Skin epidermis (tissue), 12 donors: ENCODE data around the gene TMEM86A.

ENCODE experiments used
- H3K27ac ChIP-seq, 21 experiments: fragments of 200-600 bp; sonication (generic) in 11 of 21; one replicate each; pipeline ENCODE4 v1.5.0; 2020; ENCODE audit warnings: mild to moderate bottlenecking in 3 of 21, inconsistent platforms in 2 of 21, moderate library complexity in 2 of 21
- H3K4me3 ChIP-seq, 7 experiments: fragments of 200-600 bp; sonication (generic) in 2 of 7; one replicate each; pipeline ENCODE4 v1.5.0; 2020; ENCODE audit warnings: inconsistent platforms in 2 of 7, mild to moderate bottlenecking in 2 of 7, moderate library complexity in 1 of 7

Gene TMEM86A

DNA sequence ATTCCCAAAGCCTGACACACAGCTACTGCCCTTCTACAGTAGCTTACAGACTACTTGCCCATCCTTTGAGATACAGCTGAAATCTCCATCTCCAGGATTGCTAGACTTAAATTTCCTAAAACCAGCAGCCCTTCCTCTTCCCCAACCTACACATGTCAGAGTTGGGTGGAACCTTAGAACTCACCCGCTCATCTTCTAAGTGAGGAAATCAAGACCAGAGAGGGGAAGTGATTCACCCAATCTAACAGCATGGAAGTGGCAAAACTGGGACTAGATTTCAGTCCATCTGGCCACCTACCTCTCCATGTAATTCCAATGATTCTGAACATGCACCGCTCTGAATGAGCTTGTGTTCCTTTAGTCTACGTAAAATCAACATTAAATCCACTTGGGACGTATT, 1.0 kb upstream of the TMEM86A start:
- H3K4me3 ChIP-seq = no peak overlapping the region
- H3K27ac ChIP-seq = peak overlapping the region in 10 of 21 experiments; percentile 14 to 84 (median 58)

DNA sequence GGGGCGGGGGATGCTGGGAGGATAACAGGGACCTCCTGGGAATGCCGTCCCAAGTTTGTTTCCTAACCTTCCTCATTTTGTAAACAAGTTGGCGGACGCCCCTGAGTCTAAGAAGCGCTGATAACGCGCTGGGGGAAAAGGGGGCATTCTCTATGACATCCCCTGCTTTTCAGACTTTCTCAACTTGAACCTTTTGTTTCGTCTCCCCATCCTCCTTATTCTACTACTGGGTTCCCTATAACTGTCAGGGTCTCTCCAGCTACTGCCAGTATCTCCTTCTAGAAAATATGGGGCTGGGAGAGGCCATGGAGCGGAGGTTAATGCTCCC, 654 bp downstream of the TMEM86A start:
- peak overlapping the region; percentile 68 to 95 (median 76) for H3K4me3 ChIP-seq
- peak overlapping the region; percentile 20 to 89 (median 81) for H3K27ac ChIP-seq

DNA sequence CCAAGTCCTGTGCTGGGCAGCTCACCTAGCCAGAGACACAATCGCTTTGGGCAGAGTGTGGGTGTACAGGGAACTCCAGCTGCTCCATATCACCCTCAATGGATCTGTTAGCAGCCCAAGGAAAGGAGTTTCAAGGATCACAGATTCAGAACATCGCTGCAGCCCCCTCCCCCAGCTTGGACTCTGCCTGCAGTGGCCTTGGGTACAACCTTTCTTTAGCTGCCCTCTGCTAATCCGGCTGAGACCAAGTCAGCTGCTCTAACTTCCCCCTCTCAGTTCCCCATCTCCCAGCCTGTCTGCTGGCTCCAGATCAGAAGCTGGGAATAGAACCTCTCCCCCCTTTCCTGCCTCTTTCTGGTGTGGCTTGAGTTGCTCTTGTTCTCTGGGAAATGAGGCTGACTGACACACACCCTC, 1.3 kb downstream of the TMEM86A start:
- H3K27ac ChIP-seq = peak overlapping the region in 13 of 21 experiments; percentile 30 to 89 (median 77)

DNA sequence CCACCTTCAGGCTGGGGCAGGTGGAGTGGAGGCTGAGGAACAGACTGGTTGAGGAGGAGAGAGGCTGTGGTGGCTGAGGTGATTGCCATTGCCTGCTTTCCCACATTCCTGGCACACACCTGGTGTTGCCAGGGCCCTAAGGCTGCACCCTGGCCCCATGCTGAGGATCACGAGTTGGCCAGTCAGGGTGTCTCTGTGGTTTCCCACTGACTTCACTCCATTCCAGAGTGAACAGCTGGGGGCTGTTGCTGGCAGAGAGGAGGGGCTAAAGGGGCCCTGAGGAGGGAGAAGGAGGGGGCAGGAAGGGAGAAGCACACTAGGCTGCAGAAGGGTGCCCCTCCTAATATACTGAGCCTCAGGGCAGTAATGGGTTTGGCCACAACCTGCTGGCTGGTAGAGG, 1.8 kb downstream of the TMEM86A start:
- peak overlapping the region in 1 of 7 experiments; percentile 68 for H3K4me3 ChIP-seq
- H3K27ac ChIP-seq = peak overlapping the region in 5 of 21 experiments; percentile 59 to 89 (median 81)

More for the DNA sequence above, 1.3 kb downstream of the TMEM86A start:
- H3K4me3 ChIP-seq = peak overlapping the region in 6 of 7 experiments; percentile 68 to 95 (median 74)

DNA sequence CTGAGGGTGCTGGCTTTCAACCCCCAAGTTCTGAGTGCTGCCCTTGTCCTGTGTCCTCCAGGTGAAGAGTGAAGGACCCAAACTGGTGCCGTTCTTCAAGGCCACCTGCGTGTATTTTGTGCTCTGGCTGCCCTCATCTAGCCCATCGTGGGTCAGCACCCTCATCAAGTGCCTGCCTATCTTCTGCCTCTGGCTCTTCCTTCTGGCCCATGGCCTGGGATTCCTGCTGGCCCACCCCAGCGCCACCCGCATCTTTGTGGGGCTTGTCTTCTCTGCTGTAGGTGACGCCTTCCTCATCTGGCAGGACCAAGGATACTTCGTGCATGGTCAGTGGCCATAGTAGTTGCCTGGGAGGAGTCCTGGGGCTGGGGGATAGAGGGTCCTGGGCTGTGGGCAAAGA, 2.3 kb downstream of the TMEM86A start:
- Histone ChIP-seq H3K4me3 (no peak overlapping the region), H3K27ac (peak overlapping the region in 1 of 21 experiments; percentile 89)

DNA sequence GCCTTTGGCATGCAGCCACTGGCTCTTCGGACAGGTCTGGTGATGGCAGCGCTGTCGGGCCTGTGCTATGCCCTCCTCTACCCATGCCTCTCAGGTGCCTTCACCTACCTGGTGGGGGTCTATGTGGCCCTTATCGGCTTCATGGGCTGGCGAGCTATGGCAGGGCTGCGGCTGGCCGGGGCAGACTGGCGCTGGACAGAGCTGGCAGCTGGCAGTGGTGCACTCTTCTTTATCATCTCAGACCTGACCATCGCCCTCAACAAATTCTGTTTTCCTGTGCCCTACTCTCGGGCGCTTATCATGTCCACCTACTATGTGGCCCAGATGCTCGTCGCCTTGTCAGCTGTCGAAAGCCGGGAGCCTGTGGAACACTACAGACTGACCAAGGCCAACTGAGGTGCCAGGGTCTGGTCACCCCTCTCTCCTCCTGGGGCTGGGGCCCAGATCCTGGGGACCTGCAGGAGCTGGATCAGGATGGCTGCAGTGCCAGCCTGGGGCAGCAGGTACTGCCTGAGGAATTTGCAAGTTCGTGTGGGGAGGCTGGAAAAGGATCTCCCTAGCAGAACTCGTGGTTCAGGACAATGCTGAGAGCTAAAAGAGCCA, 3.1 kb downstream of the TMEM86A start:
- no peak overlapping the region for H3K27ac ChIP-seq
- H3K4me3 ChIP-seq = no peak overlapping the region

DNA sequence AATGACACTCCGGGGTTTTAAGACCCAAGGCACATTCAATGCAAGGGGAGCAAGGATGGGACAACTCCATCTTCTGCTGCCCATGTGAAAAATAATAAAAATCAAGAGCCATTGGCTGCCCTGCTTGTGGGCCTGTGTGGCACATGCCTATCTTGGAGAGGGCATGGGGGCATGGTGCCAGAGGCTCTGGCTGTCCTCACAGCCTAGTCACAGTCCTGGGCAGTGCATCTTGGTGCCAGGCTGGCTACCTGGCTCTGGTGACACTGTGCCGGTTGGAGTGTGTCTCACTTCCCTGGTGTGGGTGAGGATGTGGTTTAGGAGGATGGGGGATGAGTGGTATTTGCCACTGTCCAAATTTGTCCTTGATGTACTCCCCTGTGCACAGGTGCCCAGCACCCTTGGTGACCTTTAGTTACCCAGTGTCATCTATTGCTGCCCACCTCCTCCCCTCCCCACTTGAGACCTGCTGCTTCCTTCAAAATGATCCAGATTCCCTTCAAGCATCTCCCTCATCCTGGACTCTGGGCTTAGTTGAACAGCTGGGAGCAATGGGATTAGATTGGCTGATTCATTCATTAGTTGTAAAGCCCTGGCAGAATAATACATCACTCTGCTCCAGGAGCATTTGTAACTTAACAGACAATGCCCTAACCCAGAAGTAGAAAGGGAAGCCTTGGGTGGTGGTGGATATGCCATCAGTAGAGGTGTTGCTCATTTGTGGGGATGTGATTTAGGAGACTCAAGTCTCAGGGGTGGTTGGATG, 4.6 kb downstream of the TMEM86A start:
- Histone ChIP-seq H3K27ac (no peak overlapping the region), H3K4me3 (no peak overlapping the region)

DNA sequence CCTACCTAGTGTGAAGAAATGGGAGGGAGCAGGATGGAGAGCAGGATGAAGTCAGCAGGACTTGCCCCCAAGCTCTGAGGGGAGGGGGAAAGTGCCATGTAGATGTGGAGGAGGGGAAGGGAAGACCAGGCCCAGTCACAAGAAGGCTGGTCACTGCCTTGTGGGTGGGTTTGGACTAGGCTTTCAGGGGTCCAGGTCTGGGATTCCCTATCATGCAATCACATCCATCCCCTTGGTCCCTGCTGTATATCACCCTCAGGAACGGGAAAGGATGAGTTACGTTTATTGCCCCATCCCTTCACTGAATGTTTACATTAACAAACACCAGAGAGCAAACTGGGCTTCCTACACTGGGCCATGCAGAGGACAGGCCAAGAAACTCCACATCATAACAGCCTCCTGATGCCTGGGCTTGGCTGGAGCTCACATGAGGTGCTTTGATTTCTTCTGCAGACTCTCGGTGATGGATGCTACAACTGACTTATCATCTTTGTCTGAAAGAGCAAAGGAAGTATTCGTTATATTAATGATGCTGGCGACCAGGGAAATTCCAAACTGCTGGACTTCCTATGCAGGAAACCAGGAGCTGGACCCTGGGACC, 5.6 kb downstream of the TMEM86A start:
- Histone ChIP-seq H3K27ac (no peak overlapping the region), H3K4me3 (no peak overlapping the region)

DNA sequence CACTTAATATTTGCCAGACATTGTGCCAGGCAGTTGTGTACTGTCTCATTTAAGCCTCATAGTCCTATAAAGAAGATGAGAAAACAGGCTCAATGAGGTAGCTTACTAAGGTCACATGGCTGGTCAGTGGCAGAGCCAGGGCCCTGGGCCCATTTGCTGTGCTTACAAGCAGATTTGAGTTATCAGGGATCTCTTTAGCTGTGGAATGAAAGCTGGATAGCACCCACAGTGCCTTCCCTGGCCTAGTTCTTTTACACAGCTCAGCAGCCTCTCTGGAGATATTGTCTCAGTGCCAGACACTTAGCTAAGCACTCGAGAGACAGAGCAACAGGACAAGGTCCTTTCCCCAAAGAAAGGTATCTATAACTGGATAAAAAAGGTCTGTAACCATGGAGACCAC, 6.1 kb downstream of the TMEM86A start:
- Histone ChIP-seq H3K27ac (no peak overlapping the region), H3K4me3 (no peak overlapping the region)

DNA sequence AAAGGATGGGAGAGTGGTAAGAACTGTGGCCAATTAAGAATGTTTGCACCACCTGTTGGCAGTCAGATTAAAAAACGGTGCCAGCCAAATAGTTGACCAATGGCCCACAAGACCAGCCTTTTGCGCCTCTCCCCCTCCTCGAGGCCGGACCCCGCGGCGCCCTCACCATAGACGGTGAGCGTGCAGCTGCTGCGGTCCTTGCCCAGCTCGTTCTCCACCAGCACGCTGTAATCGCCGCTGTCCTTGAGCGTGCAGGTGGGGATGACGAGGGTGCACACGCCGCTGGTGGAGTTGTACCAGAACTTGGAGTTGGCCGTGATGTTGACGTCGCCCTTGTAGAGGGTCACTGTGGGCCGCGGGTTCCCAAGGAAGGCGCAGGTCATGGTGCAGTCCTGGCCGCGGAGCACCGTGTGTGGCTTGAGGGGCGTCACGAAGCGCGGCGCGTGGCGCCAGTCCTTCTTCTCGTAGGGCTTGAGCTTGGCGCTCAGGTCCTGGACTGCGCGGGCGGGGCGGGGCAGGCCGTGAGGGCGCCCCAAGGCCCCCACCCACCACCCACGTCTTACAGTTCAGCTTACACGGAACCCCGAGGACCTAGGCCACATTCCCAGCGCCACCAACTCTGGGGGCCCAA, 7.2 kb downstream of the TMEM86A start:
- Histone ChIP-seq H3K4me3 (peak overlapping the region; percentile 28 to 62 (median 43)), H3K27ac (peak overlapping the region in 19 of 21 experiments; percentile 28 to 83 (median 73))

DNA sequence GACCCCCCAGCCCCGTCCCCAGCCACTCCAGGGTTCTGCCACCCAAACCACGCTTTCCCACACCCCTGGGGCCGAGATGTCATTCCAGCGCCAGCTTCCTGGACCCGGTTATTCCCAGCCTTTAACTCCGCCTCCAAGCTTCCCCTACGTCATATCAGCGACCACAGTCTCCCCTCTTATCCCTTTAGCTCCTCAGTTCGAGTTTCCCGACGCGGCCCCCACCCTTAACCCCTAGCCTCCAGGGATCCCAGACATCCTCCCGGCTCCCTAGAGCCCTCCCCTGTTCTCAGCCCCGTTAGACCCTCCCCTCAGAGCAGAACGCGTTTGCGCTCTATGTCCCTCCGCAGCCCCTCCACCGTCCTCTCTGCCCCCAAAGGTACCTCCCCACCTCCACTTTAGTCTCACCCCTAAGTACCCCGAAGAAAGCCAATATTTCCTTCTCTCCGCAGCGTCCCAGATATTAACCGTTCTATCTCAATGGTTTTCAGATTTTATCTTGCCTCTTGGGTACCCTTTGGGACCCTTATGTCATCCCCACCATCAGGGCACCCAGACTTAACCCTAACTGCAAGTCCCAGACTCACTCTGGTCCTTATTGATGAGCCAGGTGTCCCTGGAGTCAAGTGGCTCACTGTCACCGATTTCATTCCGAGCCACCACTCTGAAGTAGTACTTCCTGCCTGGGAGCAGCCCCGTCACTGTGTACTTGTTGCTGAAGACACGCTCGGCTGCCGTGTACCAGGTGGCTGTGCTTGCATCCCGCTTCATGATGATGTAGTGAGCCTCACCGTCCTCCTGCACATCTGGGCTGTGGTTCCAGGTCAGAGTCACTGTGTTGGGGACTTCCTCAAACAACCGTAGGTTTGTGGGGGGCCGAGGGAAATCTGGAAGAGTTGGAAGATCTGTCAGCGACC, 8.0 kb downstream of the TMEM86A start:
- H3K4me3 ChIP-seq = peak overlapping the region; percentile 28 to 62 (median 43)

DNA sequence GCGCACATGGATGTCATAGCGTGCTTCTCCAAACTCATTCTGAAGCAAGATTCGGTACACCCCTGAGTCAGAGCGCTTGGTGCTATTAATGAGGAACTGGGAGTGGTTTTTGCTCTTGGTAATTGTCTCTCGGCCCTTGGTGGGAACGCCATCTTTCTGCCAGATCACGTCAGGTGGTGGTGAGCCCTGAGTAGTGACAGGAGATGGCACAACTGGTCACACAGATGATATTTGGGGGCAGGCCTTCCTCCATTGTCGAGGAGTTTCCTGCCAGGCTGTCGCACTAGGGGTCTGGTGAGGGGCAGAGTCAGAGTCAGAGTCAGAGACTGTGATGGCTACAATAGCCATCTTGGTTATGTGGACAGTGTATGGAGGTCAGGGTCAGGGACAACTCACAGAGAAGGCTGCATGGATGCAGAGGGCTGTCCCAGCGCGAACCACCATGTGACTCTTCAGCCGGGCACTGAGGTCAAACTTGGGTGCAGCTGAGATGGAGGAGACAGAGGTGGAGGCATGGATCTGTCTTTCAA, 9.3 kb downstream of the TMEM86A start:
- no peak overlapping the region for H3K27ac ChIP-seq
- no peak overlapping the region for H3K4me3 ChIP-seq

More for the DNA sequence above, 8.0 kb downstream of the TMEM86A start:
- H3K27ac ChIP-seq = peak overlapping the region in 19 of 21 experiments; percentile 28 to 83 (median 73)

DNA sequence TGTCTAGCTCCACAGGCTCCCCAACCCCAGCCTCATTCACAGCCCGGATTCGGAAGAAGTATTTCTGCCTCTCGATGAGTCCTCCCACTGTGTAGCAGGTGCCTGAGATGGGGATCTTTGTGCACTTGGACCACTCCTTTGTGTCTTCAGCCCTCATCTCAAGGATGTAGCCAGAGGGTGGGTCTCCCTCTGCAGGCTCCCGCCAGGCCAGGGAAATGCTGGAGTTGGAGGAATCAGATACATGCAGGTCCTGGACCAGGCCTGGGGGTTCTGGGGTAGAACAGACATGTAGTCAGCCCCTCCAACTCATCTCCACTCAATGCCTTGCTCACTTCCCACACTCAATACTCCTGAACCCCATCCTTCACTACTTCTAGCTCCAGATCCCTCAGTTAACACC, 10.8 kb downstream of the TMEM86A start:
- no peak overlapping the region for H3K4me3 ChIP-seq
- H3K27ac ChIP-seq = no peak overlapping the region

DNA sequence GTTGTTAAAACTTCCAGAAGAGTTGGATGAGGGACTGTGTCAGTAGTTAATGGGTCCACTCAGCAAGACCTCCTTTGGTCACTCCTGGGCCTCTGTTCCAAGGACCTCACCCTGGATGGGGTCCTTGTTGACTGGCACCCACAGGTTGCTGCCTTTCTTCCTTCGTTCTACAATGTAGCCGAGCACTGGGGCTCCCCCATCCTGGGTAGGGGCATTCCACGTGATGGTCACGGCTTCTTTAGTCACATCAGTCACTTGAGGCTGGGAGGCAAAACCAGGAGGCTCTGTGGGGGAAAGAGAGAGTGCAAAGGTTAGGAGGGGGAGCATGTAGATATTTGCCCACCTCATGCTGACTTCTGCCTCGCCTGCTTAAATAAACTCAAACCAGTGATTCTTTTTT, 12.0 kb downstream of the TMEM86A start:
- Histone ChIP-seq H3K27ac (no peak overlapping the region), H3K4me3 (no peak overlapping the region)

DNA sequence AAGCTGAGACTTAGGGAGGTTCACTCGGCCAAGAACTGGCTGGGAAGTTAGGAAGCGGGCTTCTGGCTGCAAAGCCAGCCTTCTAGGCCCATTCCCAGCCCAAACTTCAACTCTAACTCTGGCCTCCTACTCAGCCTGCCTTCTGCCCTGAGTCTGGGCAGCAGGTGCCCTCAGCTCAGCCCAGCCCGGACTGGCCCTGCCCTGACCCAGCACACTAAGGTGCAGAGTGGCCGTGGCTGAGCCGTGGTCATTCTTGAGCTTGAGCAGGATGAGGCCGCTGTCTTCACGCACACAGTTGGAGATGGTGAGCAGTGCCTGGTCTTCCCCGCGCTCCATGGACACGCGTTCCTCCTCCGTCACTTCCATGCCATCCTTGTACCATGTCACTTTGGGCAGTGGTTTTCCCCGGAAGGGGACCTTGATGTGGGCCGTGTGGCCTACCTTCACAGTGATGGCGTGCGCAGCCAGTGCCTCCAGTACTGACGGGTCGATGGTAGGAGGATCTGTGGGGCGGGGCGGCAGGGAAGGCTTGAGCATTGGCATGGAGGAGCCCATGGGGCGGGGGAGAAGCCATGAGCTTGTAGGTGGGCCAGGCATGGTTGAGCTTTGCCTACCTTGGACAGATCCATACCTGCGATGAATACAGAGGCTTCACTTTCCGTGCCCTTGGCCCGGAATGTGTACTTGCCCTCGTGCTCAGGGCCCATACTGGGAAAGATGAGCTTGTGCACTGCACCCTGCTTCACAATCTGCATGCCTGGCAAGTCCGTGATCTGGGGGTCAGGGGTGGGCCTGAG, 15.3 kb downstream of the TMEM86A start:
- Histone ChIP-seq H3K27ac (no peak overlapping the region), H3K4me3 (no peak overlapping the region)

DNA sequence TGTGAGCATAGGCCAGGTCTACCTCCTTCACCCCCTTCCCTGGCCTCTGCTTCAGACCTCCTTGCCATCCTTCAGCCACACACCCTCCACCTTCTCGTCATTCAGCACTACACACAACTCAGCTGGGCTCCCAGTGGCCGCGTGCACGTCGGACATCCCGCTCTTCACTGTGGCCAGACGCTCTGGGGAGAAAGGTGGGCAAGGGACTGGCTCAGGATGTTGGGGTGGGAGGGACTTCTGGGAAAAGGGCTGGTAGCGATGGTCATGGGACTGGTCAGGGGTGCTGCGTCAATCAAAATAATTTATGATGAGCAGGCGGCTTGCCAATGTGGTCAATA, 15.8 kb downstream of the TMEM86A start:
- no peak overlapping the region for H3K4me3 ChIP-seq

DNA sequence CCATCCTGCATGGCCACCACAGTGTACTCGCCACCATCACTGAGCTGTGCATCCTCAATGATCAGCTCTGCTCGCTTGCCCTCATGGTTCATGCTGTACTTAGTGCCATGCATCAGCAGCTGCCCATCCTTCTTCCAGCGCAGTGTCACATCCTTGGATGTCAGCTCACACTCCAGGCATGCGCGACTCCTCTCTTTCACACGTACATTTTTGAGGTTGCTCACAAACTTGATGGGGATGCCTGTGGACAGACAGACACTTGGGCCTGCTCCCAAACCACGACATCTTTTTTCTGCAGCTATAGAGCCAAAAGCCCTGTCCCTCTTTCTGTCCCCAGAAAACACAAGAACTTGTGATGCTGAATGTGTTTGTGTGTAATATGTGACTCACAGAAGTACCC, 16.9 kb downstream of the TMEM86A start:
- no peak overlapping the region for H3K27ac ChIP-seq
- H3K4me3 ChIP-seq = no peak overlapping the region

More for the DNA sequence above, 15.8 kb downstream of the TMEM86A start:
- H3K27ac ChIP-seq = no peak overlapping the region

DNA sequence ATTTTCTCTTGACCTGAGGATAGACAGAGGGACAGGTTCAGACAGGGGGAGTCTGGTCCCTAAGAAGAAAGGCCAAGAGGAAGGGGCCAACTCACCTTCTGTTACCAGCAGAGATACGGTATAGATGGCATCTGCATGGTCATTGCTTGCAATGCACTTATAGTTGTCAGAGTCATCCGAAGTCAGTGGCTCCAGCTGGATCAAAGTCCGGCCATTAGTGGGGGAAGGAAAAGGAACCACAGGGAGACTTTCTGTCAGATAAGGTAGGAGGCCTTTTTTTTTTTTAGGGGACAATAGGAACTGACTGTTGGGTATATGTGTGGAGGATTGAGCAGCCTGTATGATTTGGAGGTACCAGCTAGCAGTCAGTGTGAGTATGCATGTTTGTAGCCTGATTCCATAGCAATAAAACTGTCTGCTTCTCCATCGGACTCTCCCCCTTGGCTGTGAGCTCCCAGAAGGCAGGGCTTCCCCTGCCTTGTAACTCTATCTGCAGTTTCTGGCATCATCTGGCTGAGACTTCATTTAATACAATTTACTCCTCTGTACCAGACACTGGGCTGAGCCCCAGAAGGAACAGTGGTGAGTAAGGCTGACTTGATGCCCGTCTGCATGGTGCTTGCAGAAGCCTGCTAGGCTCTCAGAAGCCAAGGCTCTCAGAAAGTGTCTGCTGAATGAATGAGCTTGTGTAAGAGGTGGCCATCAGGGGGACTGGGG, 21.7 kb downstream of the TMEM86A start:
- H3K27ac ChIP-seq = peak overlapping the region in 6 of 21 experiments; percentile 22 to 71 (median 56)
- H3K4me3 ChIP-seq = peak overlapping the region in 2 of 7 experiments; percentile 52 to 59
